T47D (cell line): ENCODE results near the gene CNGB1.

Experiments used
- DNase-seq, 2 experiments: peaks; one replicate each; pipeline versions ENCODE4 v3.0.0 to v3.0.0-alpha.2; 2011 to 2012; ENCODE audit warnings: low read depth in 1 of 2, low spot score in 1 of 2
- JUND ChIP-seq: IDR thresholded peaks from 2 replicates; pipeline ENCODE4 v1.6.1; 2012; ENCODE audit warnings: low read depth
- in situ Hi-C: cut with HindIII; loops from 2 replicates; pipeline ENCODE4 v1.10.0; 2016; ENCODE audit warnings: low sequenced_read_pairs, low pct_unique_long_range_greater_than_20kb

CNGB1 gene

DNA sequence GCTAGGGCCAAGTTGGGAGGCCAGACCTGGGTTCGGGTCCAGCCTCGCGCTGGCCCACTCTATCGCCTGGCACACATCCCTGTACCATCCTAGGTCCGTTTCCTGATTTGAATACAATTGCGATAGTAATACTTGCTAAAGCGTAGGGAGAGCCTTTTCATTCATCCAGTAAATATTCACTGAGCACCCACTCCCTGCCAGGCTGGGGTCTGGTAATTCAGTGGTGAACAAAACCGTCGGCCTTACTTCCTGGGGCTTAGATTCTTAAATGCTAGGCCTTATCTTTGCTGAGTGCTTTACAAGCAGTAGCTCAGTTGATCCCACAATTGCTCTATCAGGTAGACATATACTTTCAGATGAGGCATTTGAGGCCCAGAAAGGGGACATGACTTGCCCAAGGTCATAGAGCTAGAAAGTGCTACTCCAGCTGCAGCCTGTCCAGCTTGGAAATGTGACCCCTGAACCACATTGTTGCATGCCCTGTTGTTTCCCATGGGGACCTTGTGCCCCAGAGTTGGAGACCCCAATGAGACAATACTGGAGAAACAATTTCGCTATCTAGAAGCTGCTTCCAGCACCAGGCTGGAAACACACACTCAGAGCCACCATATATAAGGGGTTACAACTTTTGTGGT, 31.0 kb upstream of the CNGB1 start:
- in situ Hi-C loops: no loop called here
- no peak for TF ChIP-seq JUND
- no peak for DNase-seq

DNA sequence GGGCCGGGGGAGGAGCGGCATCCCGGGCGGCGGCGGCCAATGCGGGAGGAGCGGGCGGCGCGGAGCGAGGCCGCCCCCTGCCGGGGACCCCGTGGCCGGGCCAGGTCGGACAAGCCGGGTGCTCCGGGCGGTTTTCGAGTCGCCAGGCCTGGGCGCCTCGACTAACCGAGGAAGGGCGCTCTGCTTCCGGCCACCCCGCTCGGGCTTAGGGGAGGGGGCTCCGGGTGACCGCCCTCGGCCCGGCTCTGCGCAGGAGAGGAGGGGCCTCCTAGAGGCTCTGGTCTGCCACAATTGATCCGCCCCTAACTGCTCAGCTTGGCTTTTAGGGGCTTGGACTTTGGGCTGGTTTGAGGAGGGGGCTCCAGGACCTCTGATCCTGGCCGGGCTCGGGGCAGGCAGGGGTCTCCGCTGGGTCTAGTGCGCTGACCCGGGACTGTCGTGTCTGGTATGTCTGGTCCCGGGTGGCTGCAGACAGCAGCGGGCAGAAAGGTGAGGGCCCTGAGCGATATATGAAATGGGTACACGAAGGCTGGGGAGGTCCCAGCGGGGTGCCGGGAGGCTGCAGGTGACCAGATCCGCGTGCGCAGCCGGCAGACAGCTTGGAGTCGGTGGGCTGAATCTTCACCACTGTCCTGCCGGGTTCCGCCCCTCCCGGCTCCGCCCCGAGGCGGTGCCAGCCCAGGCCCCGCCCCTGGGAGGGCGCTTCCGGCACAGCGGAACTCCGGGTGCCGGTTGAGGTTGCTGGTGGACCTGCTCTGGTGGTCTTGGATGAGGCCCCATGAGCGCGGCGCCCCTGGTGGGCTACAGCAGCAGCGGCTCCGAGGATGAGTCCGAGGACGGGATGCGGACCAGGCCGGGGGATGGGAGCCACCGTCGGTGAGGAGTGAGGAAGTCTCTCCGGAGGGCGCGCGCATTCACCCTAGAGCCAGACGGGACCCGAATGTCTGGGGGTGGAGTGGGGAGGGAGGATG, 30.1 kb upstream of the CNGB1 start, which contains the start of gene USB1:
Gene USB1, plus strand, starts transcription at position 702 of the 971 bp plus-strand sequence. Its CDS starts 77 bp downstream, at position 779.
- DNase-seq: peak; percentile 83 to 90
- TF ChIP-seq JUND: no peak
- in situ Hi-C loops: no loop called here

DNA sequence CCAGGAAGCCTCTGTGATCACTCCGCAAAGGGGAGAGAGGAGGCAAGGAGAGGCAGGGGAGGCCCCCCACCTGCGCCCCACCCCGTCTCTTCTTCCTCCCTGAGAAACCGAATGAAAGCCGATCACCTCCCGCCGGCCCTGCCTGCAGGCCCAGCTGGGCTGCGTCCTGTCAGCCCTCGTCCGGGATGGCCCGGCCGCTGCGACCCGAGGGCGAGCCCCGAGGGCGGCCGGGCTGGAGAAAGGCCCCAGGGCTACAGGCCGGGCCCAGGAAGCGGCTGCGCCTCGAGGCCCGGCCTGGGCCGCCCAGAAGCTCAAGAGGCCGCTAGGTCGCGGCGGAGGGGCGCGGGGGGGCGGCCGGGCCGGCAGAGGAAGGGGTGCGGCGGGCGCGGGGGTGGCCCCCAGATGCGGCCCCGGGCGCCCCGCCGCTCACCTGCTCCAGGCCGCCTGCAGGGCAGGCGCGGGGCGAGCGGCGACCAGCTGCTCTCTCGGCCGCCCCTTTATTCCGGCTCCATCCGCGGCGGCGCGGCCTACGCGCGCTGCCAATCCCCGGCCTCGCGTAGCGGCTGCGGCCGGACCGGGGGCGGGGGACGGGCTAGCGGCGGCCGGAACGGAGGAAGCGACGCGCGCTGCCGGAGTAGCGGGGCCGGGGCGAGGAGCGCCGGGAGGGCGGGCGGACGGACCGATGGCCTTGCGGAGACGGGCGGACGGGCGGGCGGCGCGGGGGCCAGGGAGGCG, 29.2 kb upstream of the CNGB1 start, which contains the start of gene ZNF319:
Gene ZNF319, minus strand, starts transcription at position 702 of the 735 bp plus-strand sequence. CDS start 2,407 bp downstream, outside the sequence.
- DNase-seq: no peak
- no peak for TF ChIP-seq JUND
- in situ Hi-C loops: no loop called here

DNA sequence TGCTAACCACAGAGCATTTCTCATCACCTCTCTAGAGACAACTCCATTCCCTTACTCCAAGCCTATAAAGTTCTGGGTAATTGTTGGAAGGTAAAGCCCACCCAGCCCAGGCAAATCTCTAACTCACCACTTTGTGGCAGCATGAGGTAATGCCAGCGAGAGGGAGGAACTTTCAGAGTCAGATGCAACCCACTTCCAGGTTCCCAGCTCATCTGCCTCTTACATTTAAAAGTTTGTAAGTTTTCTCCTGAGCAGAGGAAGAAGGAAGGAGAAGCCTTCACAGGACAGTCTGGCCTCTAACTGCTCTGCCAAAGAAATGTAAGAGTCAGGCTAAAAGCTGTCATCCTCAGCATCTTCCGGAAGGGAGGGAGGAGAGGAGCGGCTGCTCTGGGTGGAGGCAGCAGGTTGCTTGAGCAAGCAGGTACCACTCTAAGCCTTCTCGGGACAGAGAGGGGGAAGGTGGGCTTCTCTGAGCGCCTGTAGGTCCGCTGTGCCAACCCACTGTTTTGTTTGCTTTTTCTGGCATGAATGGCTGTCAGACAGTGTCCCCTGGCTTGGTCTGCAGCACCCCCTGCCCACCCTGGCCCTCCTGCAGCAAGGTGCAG, 28.5 kb upstream of the CNGB1 start:
- in situ Hi-C loops: no loop called here
- DNase-seq: no peak
- TF ChIP-seq JUND: no peak

DNA sequence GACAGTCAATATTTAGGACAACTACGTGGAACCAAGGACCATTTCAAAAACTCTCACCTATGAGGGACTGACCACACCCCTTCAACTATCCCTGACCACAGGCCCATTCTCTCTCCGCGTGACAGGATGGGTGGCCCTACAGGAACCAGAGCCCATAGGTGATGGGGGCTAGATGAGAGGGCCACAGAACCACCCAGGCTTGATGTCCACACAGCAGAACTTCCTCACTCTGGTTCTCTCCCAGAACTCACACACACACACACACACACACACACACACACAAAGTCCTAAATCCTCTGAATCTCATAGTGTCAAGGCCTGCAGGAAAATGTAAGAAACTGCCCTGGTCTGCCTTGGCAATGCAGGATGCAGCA, 28.1 kb upstream of the CNGB1 start:
- no peak for DNase-seq
- TF ChIP-seq JUND: no peak
- in situ Hi-C loops: no loop called here

DNA sequence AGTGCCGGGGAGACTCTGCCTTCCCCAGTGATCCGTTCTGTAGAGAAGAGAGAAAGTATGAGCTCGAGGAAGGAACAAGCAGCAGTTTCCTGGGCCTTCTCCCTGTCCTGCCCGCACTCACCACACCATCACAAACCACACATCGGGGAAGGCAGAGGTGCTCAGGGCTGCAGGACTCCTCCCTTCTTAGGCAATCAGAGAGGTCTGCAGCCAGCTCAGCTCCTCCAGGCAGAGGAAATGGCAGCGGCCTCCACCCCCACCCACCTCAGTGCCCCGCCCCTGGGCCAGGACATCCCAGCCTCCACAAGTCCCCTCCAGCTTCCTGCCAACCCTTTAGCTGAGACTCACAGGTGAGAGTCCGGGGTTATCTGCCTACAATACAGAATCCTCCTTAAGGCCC, 27.6 kb upstream of the CNGB1 start:
- in situ Hi-C loops: no loop called here
- no peak for DNase-seq
- TF ChIP-seq JUND: no peak

DNA sequence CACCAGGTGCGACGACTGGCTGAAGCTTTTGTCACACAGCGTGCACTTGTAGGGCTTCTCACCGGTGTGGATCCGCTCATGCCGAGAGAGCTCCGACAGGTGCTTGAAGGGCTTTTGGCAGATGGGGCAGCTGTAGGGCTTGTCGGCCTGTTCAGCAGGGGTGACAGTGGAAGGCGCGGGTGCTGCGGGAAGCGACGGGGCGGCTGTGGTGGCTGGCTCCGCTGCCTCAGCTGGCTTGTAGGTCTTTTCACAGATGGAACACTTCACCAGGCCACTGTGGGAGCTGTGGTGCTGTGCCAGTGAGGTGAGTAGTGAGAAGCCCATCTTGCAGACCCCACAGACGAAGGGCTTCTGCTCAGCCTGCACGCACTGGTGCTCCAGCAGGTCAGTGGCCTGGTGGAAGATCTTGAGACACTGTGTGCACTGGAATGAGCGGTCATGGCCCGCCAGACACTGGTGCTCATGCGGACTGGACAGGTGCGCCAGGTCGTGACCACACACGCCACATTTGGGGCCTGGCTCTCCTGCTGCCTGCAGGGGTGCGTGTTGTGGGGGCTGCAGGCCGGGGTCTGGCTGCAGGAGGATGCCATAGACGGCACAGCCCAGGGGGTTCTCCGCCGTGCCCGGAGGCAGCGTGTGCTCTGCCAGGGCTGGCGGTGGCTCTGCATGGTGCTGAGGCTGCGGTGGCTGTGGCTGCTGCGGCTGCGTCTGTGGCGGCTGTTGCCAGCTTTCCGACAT, 26.8 kb upstream of the CNGB1 start:
- TF ChIP-seq JUND: no peak
- in situ Hi-C loops: no loop called here
- DNase-seq: no peak

DNA sequence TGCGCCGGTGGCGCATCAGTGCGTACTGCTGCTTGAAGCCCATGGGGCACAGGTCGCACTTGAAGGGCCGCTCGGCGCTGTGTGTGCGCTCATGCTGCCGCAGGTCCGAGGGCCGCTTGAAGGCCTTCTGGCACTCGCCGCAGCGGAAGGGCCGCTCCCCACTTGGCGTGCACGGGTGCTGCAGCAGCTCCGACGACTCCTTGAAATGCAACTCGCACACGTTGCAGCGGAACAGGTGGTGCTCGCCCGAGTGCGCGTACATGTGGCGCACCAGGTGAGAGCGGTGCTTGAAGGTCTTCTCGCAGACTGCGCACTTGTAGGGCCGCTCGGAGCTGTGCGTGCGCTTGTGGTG, 26.2 kb upstream of the CNGB1 start:
- in situ Hi-C loops: no loop called here
- no peak for TF ChIP-seq JUND
- DNase-seq: no peak

DNA sequence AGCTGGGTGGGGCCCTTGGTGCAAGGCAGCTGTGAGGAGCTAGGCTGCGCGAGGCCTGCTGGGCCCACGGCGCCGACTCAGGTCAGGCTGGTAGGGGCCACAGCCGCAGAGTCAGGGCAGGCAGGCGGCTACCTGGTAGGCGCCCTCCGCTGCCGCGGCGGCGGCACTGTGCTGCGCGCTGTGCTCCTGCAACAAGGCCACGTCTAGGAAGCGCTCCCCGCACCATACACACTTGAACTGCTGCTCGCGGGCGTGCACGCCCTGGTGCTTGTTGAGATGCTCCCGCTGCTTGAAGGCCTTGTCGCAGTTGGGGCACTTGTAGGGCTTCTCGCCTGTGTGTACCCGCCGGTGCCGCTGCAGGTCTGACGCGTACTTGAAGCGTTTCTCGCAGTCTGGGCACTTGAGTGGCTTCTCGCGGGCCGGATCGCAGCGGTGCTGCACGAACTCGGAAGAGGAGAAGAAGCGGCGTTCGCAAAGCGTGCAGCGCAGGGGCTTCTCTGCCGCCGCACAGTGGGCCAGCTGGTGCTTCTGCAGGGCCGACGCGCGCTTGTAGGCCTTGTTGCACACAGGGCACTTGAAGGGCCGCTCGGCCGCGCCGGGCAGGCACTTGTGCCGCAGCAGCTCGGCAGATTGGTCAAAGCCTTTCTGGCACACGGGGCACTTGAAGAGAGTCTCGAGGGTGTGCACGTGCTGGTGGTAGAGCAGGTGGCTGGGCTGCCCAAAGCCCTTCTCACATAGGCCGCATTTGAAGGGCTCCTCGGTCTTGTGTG, 25.7 kb upstream of the CNGB1 start:
- DNase-seq: no peak
- TF ChIP-seq JUND: no peak
- in situ Hi-C loops: no loop called here

DNA sequence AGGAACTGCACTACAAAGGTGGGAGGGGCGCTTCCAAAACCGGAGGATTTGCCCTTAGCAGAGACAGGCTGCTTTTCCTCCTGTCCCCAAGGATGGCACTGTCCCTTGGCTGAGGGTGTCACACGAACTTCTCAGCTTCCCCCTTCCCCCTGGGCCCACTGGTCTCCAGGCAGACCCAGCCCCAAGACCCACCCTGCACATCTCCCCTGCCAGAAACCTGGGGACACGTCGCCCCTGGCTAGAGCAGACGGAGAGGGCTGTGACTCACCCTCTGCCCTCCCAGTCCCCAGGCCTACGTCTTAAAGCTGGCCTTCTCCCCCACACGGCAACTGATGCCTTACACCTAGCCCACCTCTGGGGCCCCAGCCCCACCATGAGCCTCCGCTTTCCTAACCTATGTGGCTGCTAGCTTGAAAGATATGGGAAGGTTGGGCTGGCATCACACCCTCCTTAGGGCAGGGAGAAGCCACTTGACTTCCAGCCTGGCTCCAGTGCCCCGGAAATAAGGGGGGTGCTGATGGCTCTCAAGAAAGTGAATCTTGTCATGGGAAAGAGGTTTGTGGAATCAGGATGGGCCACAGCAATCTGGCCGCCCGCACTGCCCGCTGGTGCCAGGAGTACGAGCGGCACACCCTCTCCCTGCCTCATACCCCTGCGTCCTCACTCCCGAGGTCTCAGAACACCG, 24.9 kb upstream of the CNGB1 start:
- no peak for TF ChIP-seq JUND
- in situ Hi-C loops: no loop called here
- no peak for DNase-seq

DNA sequence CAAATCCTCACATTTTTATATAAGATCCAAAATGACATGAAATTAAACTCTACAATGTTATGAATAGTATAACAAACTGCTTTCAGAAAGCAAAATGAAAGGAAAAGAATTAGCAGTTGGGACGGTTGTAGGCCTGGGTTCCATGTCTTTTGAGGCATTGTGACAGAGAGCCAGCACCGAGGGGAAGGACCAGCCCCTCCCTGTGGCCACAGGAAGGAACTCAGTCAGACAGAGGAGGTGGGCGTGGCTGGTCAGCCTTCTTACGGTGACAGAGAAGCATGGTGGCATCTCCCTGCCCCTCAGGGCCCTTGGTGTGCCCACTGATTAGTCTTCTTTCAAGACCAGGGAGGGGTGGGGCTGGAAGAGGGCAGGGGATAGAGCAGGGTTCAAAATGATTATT, 23.9 kb upstream of the CNGB1 start:
- peak in 1 of 2 experiments; percentile 63 for DNase-seq
- TF ChIP-seq JUND: no peak
- in situ Hi-C loops: no loop called here
